Breast epithelium (tissue), 3 donors: ENCODE measurements around the gene PIP5K1A.

Experiments used
- POLR2A ChIP-seq: fragments of 450-650 bp; IDR thresholded peaks from one replicate; pipeline ENCODE4 v1.6.1; 2016; ENCODE audit warnings: antibody characterized with exemption, mild to moderate bottlenecking, moderate library complexity
- TF ChIP-seq, protein P1 (sequence below), 3 donors: fragments of 450-650 bp; IDR thresholded peaks; one replicate each; pipeline ENCODE4 v1.5.1; 2016 to 2017; ENCODE audit warnings: antibody characterized with exemption in 3 of 3, mild to moderate bottlenecking in 3 of 3, moderate library complexity in 3 of 3

DNA sequence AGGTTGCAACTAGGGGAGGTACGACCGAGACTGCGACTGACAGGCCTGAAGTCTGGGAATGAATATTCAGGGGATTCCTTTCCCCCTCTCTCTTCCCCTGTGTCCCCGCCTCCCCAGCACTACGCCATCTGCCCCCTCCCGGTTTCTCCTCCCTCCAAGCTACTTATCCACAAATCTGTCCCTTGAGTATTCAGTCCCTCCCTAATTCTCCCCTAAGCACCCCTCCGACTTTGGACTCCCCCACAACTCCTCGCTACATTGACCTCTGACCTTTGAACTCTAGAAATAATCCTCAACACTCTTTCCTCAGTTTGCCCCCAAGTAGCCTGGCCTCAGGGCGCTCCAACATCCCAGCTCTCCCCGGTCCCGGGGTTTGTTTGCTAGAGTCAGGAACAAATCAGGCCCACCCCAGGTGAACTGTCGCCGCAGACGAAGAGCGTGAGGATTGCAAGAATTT is 33.0 kb upstream of the PIP5K1A start:
- TF ChIP-seq, protein P1, sequence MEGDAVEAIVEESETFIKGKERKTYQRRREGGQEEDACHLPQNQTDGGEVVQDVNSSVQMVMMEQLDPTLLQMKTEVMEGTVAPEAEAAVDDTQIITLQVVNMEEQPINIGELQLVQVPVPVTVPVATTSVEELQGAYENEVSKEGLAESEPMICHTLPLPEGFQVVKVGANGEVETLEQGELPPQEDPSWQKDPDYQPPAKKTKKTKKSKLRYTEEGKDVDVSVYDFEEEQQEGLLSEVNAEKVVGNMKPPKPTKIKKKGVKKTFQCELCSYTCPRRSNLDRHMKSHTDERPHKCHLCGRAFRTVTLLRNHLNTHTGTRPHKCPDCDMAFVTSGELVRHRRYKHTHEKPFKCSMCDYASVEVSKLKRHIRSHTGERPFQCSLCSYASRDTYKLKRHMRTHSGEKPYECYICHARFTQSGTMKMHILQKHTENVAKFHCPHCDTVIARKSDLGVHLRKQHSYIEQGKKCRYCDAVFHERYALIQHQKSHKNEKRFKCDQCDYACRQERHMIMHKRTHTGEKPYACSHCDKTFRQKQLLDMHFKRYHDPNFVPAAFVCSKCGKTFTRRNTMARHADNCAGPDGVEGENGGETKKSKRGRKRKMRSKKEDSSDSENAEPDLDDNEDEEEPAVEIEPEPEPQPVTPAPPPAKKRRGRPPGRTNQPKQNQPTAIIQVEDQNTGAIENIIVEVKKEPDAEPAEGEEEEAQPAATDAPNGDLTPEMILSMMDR (IDR thresholded peaks at IDR 0.05) = no peak
- TF ChIP-seq POLR2A = no peak
